Retinal pigment epithelial cell (primary cell): ENCODE measurements around the gene ELL2.

Experiments
- DNase-seq: peaks from one replicate; pipeline ENCODE4 v3.0.0-alpha.2; 2010; ENCODE audit warnings: low read depth
- H3K4me3 ChIP-seq: 2 replicates; pipeline ENCODE4 v1.5.1; 2011; ENCODE audit warnings: mild to moderate bottlenecking, low read length, control low read depth, moderate library complexity
- CTCF ChIP-seq: conservative IDR thresholded peaks from 2 replicates; pipeline ENCODE4 v1.5.1; 2011; ENCODE audit warnings: low read depth, low read length, control low read depth, inconsistent platforms

Gene ELL2

GRCh38 chr5:95864944-95865504 lies 96.6 kb downstream of the ELL2 start:
- no peak overlapping the region for H3K4me3 ChIP-seq
- no peak for TF ChIP-seq CTCF

GRCh38 chr5:95864456-95864855 lies 97.2 kb downstream of the ELL2 start:
- no peak for TF ChIP-seq CTCF
- no peak overlapping the region for H3K4me3 ChIP-seq
- no peak for DNase-seq

More at GRCh38 chr5:95864944-95865504, 96.6 kb downstream of the ELL2 start:
- no peak for DNase-seq

GRCh38 chr5:95863383-95863757 lies 98.3 kb downstream of the ELL2 start:
- H3K4me3 ChIP-seq, result no peak overlapping the region
- TF ChIP-seq CTCF, result no peak
- no peak for DNase-seq

- DNase-seq, result no peak
- TF ChIP-seq CTCF, result no peak
- no peak overlapping the region for H3K4me3 ChIP-seq
Measured at GRCh38 chr5:95862671-95863382, 98.8 kb downstream of the ELL2 start.

GRCh38 chr5:95861864-95862561 lies 99.6 kb downstream of the ELL2 start:
- peak; percentile 67 for DNase-seq
- TF ChIP-seq CTCF, result no peak
- H3K4me3 ChIP-seq, result no peak overlapping the region

GRCh38 chr5:95861221-95861863 lies 100.3 kb downstream of the ELL2 start:
- H3K4me3 ChIP-seq, result no peak overlapping the region
- DNase-seq, result peak; percentile 82
- TF ChIP-seq CTCF, result no peak
